ENCODE data around the gene LPAR1.
"Not testable (repeated sequence)": the region's sequence is repeated elsewhere in the genome, so short reads cannot be mapped to it uniquely, and the experiment has no call there.

DNA sequence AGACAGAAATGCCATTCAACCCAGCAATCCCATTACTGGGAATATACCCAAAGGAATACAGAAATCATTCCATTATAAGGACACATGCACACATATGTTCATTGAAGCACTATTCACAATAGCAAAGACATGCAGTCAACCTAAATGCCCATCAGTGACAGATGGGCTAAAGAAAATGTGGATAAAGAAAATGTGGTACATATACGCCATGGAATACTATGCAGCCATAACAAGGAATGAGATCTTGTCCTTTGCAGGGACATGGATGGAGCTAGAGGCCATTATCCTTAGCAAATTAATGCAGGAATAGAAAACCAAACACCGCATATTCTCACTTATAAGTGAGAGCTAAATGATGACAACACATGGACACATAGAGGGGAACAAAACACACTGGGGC, 9.0 kb upstream of the LPAR1 start:
- TF ChIP-seq, protein P1, sequence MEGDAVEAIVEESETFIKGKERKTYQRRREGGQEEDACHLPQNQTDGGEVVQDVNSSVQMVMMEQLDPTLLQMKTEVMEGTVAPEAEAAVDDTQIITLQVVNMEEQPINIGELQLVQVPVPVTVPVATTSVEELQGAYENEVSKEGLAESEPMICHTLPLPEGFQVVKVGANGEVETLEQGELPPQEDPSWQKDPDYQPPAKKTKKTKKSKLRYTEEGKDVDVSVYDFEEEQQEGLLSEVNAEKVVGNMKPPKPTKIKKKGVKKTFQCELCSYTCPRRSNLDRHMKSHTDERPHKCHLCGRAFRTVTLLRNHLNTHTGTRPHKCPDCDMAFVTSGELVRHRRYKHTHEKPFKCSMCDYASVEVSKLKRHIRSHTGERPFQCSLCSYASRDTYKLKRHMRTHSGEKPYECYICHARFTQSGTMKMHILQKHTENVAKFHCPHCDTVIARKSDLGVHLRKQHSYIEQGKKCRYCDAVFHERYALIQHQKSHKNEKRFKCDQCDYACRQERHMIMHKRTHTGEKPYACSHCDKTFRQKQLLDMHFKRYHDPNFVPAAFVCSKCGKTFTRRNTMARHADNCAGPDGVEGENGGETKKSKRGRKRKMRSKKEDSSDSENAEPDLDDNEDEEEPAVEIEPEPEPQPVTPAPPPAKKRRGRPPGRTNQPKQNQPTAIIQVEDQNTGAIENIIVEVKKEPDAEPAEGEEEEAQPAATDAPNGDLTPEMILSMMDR (conservative IDR thresholded peaks at IDR 0.05 in 1 of 2, IDR thresholded peaks at IDR 0.05 in 1 of 2; ENCODE audit: low read depth in 1 of 2, low read length in 2 of 2) = not testable (repeated sequence)
- TF ChIP-seq EZH2 (IDR thresholded peaks at IDR 0.05; ENCODE audit: low read length, missing control alignments) = not testable (repeated sequence)

All from fibroblast of lung (primary cell).